Astrocyte of the cerebellum (primary cell): ENCODE results near the gene HSH2D.

Experiments used
- DNase-seq: peaks from one replicate; pipeline ENCODE4 v3.0.0-alpha.2; 2011; ENCODE audit warnings: low read depth
- H3K4me3 ChIP-seq: 2 replicates; pipeline ENCODE4 v1.5.1; 2011; ENCODE audit warnings: mild to moderate bottlenecking, low read depth, low read length, moderate library complexity
- CTCF ChIP-seq: IDR thresholded peaks from 2 replicates; pipeline ENCODE4 v1.5.1; 2012; ENCODE audit warnings: low read length, low read depth, moderate library complexity, mild to moderate bottlenecking; ENCODE audit errors: missing control alignments
- in situ Hi-C: cut with HindIII; loops from 2 replicates; pipeline ENCODE4 v1.10.0; 2017; ENCODE audit warnings: low sequenced_read_pairs

The HSH2D gene

GRCh38 chr19:16161840-16162239 is 18.4 kb downstream of the HSH2D start:
- no peak overlapping the region for H3K4me3 ChIP-seq
- DNase-seq = no peak
- TF ChIP-seq CTCF = no peak
- in situ Hi-C loops = no loop called here

- DNase-seq = no peak
- TF ChIP-seq CTCF = no peak
- H3K4me3 ChIP-seq = no peak overlapping the region
- in situ Hi-C loops = no loop called here
Observed at GRCh38 chr19:16164222-16164890, 20.9 kb downstream of the HSH2D start.

- TF ChIP-seq CTCF = no peak
- in situ Hi-C loops = no loop called here
- DNase-seq = no peak
- no peak overlapping the region for H3K4me3 ChIP-seq
Observed at GRCh38 chr19:16166417-16166816, 22.9 kb downstream of the HSH2D start.

GRCh38 chr19:16167055-16167454 is 23.6 kb downstream of the HSH2D start:
- DNase-seq = no peak
- no peak for TF ChIP-seq CTCF
- H3K4me3 ChIP-seq = no peak overlapping the region
- in situ Hi-C loops = no loop called here

GRCh38 chr19:16168465-16169081 is 25.1 kb downstream of the HSH2D start:
- DNase-seq = no peak
- in situ Hi-C loops = no loop called here
- no peak overlapping the region for H3K4me3 ChIP-seq
- TF ChIP-seq CTCF = no peak

- no peak overlapping the region for H3K4me3 ChIP-seq
- no peak for TF ChIP-seq CTCF
- in situ Hi-C loops = no loop called here
- no peak for DNase-seq
Observed at GRCh38 chr19:16170134-16170533, 26.6 kb downstream of the HSH2D start.
